GM18951 (cell line): ENCODE results near the gene SNRNP70.
"Not testable (repeated sequence)": the region's sequence is repeated elsewhere in the genome, so short reads cannot be mapped to it uniquely, and the experiment has no call there.

Experiments used
- POLR2A ChIP-seq: IDR thresholded peaks from 4 replicates; pipeline ENCODE4 v1.6.1; 2011; ENCODE audit warnings: mild to moderate bottlenecking; ENCODE audit not compliant: insufficient read length, insufficient read depth; ENCODE audit errors: extremely low read depth
- in situ Hi-C: fragments of 300-500 bp; cut with MboI; formaldehyde crosslinking; loops from one replicate; pipeline ENCODE4 v1.12.0; 2022; ENCODE audit warnings: low sequenced_read_pairs, mixed read lengths, inconsistent platforms; ENCODE audit not compliant: unreplicated experiment

The SNRNP70 gene

DNA sequence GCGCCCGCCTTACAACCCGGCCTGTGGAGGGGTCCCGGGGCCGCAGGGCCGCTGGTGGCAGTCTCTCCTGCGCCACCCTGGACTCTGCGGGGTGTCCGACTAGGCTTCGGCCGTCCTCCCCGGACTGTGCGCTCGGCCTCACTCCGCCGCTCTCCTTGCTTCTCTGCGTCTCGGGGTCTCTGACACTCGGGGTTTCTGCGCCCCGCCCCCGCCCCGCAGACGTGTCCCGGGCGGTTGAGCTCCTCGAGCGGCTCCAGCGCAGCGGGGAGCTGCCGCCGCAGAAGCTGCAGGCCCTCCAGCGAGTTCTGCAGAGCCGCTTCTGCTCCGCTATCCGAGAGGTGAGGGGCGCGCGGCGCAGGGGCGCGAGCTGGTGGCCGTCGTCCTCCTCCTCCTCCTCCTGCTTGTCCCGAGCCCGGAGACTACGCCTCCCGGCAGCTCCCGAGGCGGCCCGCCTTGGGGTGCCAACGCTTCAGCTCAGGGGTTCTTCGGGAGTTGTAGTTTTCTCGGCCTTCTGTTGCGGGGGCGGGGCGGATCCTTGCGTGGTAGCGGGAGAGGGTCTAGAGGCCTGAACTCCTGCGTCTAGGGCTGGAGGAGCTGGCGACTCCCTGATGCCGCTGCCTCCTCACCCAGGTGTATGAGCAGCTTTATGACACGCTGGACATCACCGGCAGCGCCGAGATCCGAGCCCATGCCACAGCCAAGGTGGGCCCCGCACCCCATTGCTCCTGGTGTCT lies 29.5 kb downstream of the SNRNP70 start:
- in situ Hi-C loops: no loop called here
- no peak for TF ChIP-seq POLR2A

DNA sequence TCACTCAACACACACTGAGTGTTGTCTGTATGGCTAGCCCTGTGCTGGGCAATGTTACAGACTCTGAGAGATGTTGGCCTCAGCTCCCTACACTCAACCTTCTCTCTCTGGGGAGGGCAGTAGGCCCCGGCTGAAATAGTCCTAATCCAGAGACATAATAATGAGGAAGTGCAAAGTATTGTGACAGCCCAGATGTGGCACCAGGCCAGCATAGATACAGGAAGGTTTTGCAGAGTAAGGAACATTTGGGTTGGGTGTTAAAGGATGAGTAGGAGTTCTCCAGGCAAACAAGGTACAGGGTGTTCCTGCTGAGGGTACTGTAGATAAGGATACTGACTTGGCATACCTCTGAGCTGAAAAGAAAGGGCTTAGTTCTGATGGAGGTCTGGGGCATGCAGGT lies 31.3 kb downstream of the SNRNP70 start:
- in situ Hi-C loops: no loop called here
- no peak for TF ChIP-seq POLR2A

DNA sequence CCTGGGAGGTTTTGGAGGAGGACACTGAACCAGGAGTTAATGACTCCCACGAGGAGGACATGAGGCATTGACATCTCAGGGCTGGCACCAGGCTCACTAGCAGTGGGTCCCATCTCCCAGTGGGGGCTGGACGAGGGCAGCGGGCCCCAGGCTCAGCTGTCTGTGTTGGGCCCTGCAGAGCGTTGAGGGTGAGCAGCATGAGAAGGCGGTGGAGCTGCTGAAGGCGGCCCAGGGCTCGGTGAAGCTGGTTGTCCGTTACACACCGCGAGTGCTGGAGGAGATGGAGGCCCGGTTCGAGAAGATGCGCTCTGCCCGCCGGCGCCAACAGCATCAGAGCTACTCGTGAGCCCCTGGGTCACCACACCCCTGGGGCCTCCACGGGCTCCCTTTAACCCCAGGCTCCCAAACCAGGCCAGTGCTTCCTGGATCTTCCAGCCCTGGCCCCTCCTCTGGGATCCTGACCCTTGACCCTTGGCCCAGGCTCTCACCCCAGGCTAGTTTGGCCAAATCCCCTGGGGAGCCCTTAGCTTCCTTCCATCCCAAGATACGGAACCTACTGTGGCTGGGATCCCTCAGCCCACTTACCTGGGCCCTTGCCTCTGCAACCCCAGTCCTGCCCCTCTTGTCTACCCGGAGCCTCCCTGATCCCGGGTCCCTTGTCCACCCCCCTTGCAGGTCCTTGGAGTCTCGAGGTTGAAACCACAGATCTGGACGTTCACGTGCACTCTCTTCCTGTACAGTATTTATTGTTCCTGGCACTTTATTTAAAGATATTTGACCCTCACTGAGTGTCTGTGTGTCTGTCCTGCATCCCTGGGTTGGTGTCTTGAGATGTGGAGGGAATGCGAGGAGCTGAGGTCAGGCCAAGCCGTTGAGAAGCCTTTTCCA lies 32.7 kb downstream of the SNRNP70 start:
- in situ Hi-C loops: no loop called here
- no peak for TF ChIP-seq POLR2A

DNA sequence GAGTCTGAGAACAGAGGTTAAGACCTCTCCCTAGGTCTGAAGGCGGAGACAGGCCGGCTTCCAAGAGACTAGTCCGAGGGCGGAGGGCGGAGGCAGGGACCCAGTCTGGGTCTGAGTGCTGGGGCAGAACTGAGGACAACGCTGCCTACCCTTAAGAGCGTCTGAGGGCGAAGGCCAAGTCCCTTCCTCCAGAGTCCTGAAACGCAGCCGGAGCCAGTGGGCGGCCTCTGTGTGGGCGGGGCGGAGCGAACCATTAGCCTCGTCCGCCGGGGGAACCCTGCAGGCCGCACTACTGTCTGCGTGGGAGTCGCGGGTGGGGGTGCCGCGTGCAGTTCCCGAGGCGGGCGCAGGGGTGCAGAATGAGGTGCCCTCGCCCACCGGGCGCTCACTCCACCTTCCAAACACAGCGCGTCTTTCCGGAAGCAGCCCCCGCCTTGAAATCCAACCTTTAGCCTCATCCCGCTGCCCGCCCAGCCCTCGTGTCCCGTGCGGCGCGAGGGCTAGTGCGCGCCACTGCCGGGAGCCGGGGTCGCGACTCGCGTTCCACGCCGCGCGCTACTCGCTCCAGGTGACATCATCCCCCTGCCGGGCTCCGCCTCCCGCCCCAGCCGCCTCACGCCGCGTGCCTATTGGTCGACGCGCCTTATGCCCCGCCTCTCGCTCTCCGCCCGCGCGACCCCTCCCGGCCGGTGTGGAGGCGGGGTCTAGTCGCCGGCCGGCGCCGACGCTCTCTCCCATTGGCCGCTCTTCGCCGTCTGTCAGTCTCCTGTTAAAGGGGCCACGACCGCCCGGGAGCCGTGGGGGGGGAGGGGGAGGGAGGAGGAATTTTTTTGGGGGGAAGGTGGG lies 33.5 kb downstream of the SNRNP70 start, which contains the start of gene C19orf73:
Gene C19orf73 (minus strand): TSS at position 579 of the 846 bp plus-strand sequence. CDS start 121 bp downstream, at position 458.
- TF ChIP-seq POLR2A: peak; percentile 68

GRCh38 chr19:49119411-49120324 lies 34.4 kb downstream of the SNRNP70 start, which contains the start of gene PPFIA3:
Gene PPFIA3, plus strand, starts transcription at chr19:49119544. Its CDS starts 8,330 bp downstream, at chr19:49127874.
- no peak for TF ChIP-seq POLR2A
- in situ Hi-C loops: no loop called here

More for the DNA sequence above, 33.5 kb downstream of the SNRNP70 start, which contains the start of gene C19orf73:
- in situ Hi-C loops: no loop called here

GRCh38 chr19:49120325-49120683 lies 35.1 kb downstream of the SNRNP70 start:
- TF ChIP-seq POLR2A: no peak
- in situ Hi-C loops: no loop called here

DNA sequence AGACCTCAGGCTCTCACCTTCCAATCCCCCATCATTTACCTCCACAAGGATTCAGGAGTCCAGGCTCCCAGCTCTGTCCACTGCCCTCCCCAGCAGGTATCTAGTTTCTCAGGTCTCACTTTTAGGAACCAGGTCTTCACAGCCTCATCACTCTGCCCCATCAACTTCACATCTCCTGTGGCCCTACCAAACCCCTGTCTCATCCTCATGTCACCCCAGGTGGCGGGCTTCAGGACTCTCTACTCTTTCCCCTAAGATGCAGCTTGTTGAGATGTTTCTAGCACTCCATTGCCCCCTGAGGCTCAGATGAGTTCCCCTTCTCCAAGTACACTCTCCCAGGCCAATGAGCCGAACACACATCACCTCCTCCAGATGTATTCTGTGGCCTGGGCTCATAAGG lies 35.6 kb downstream of the SNRNP70 start:
- TF ChIP-seq POLR2A: no peak
- in situ Hi-C loops: no loop called here

DNA sequence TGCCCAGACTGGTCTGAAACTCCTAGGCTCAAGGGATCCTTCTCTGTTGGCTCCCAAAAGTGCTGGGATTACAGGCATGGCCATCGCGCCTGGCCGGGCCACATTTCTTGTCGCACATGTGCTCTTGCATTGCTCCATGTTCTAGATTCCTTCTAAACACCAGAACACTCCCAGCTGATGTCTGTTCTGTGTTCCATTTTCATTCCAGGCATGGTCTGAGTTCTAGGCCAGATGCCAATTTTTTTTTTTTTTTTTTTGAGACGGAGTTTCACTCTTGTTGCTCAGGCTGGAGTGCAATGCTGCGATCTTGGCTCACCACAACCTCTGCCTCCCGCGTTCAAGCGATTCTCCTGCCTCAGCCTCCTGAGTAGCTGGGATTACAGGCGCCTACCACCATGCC lies 36.6 kb downstream of the SNRNP70 start:
- in situ Hi-C loops: not testable (repeated sequence)

DNA sequence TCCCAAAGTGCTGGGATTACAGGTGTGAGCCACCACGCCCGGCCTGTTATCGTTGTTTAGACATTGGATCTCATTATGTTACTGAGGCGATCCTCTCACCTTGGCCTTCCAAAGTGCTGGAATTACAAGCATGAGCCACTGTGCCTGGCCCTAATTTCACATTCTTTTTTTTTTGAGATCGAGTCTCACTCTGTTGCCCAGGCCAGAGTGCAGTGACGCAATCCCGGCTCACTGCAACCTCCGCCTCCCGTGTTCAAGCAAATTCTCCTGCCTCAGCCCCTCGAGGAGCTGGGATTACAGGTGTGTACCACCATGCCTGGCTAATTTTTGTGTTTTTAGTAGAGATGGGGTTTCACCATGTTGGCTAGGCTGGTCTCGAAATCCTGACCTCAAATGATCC lies 38.0 kb downstream of the SNRNP70 start:
- in situ Hi-C loops: not testable (repeated sequence)

DNA sequence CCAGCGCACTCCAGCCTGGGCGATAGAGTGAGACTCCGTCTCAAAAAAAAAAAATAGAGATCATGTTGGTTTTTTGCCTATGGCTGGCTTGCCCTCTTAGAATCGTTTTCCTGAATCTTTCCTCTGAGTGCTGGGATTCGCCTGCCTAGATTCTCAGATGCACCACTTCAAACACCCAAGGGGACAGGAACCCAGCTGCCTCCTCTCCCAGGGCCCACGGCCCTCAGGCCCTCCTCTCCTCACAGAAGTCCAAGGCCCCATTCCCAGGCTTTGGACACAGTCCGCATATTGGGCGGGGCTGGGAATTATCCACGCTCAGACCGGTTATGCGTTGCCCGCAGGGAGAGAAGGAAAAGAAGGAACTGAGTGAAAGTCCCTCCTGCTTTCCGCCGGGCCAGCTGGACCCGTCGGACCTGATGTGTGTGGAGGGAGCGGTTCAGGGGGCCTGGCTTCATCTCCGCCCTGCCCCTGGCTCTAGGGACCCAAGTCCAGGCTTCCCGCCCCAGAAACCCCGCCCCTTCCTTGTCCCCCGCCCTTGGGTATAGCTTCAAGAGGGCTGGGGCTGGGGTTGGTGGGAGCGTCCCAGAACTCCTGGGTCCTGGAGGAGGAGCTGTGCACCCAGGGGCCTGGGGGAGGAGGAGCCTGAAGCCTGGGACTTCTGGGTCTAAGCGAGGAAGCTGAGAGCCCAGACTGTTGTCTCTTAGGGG lies 39.9 kb downstream of the SNRNP70 start:
- in situ Hi-C loops: no loop called here
- no peak for TF ChIP-seq POLR2A

DNA sequence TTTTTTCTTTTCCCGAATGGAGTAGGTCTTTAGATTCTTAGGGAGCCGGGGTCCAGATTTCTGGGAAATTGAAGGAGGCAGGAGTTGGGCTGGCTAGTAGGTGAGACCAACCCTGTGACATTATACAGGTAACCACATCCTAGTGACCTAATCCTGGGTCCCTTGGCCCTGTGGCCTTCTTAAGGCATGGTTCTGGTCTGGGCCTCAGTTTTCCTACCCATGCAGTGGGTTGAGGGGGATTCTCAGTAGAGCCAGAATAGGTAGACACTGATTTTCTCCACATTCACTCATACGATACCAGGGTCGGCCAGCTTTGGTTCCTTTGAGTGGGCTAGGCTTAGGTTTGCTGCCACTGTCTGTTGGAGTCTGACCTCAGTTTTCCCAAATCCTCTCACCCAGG lies 41.3 kb downstream of the SNRNP70 start:
- in situ Hi-C loops: no loop called here
- no peak for TF ChIP-seq POLR2A

GRCh38 chr19:49127225-49127624 lies 42.0 kb downstream of the SNRNP70 start:
- in situ Hi-C loops: not testable (repeated sequence)
